A673 (cell line): ENCODE data around the gene HTR2C. TPM values are rescaled to one million over a fixed set of nuclear protein-coding genes. Genes with fewer than 3 reads are reported as not detected.

ENCODE experiments used
- BruUV-seq: library from RNA; stranded (reverse); fragments of 400-500 nt; replicated peaks from 2 replicates; lab custom pipeline; 2021; lab: Mats Ljungman, UMichigan
- CTCF ChIA-PET: fragments of 300-600 bp; sonication (Branson Sonifier 250); formaldehyde crosslinking; loops from one replicate; lab custom pipeline; 2022; ENCODE audit warnings: antibody characterized with exemption; lab: Charles Lee
- POLR2A ChIA-PET: fragments of 300-600 bp; sonication (Branson Sonifier 250); formaldehyde crosslinking; loops from one replicate; lab custom pipeline; 2022; ENCODE audit warnings: antibody characterized with exemption; ENCODE audit not compliant: low non-redundant PET; lab: Charles Lee
- DNase-seq: peaks from one replicate; pipeline ENCODE4 v3.0.0-alpha.2; 2015; ENCODE audit warnings: low spot score
- H3K27ac ChIP-seq: fragments of 200-600 bp; sonication (generic); 2 replicates; pipeline ENCODE4 v1.5.1; 2016; ENCODE audit warnings: mixed run types, low read depth, mild to moderate bottlenecking, mixed read lengths, antibody characterized with exemption, low read length; ENCODE audit not compliant: poor library complexity, severe bottlenecking
- H3K27me3 ChIP-seq: fragments of 200-600 bp; sonication (generic); replicated peaks from 2 replicates; pipeline ENCODE4 v1.6.1; 2017; ENCODE audit warnings: mixed run types, low read depth, mild to moderate bottlenecking, mixed read lengths, antibody characterized with exemption, low read length; ENCODE audit not compliant: insufficient read depth, poor library complexity
- H3K36me3 ChIP-seq: fragments of 200-600 bp; sonication (generic); 2 replicates; pipeline ENCODE4 v1.6.1; 2016; ENCODE audit warnings: mixed run types, mild to moderate bottlenecking, mixed read lengths, antibody characterized with exemption, low read length; ENCODE audit not compliant: insufficient read depth, poor library complexity, severe bottlenecking
- H3K4me1 ChIP-seq: fragments of 200-600 bp; sonication (generic); 2 replicates; pipeline ENCODE4 v1.6.1; 2017; ENCODE audit warnings: mixed run types, mild to moderate bottlenecking, mixed read lengths, antibody characterized with exemption, low read length; ENCODE audit not compliant: insufficient read depth, poor library complexity, severe bottlenecking
- H3K4me3 ChIP-seq: fragments of 200-600 bp; sonication (generic); 2 replicates; pipeline ENCODE4 v1.5.1; 2016; ENCODE audit warnings: low read depth, mixed run types, mild to moderate bottlenecking, mixed read lengths, low read length; ENCODE audit not compliant: poor library complexity, severe bottlenecking
- H3K9me3 ChIP-seq: fragments of 200-600 bp; sonication (generic); 2 replicates; pipeline ENCODE4 v1.6.1; 2016; ENCODE audit warnings: mixed run types, low read depth, mild to moderate bottlenecking, mixed read lengths, antibody characterized with exemption, low read length; ENCODE audit not compliant: poor library complexity, severe bottlenecking
- CTCF ChIP-seq: fragments of 300-800, 200-600 bp; sonication (generic); conservative IDR thresholded peaks from 2 replicates; pipeline ENCODE4 v1.5.1; 2017; ENCODE audit warnings: low read depth, mild to moderate bottlenecking, antibody characterized with exemption, low read length, moderate library complexity, mixed read lengths
- EZH2 ChIP-seq: fragments of 200-600 bp; sonication (generic); IDR thresholded peaks from 2 replicates; pipeline ENCODE4 v1.6.1; 2017; ENCODE audit warnings: borderline replicate concordance, low read depth, mild to moderate bottlenecking, mixed read lengths, antibody characterized with exemption, low read length; ENCODE audit not compliant: poor library complexity, severe bottlenecking
- intact Hi-C: fragments of 100-400 bp; cut with micrococcal nuclease; formaldehyde crosslinking; loops from one replicate; pipeline ENCODE4 v1.10.0; 2022; ENCODE audit not compliant: unreplicated experiment
- total RNA-seq: library from RNA; stranded (reverse); gene quantifications from 2 replicates; pipeline ENCODE4 v1.2.3, GENCODE V29; 2021

The HTR2C gene
- total RNA-seq, 1 experiment from 2014 or later: not detected

GRCh38 chrX:114709406-114709805 lies 125.5 kb downstream of the HTR2C start:
- DNase-seq: no peak
- CTCF ChIA-PET: no interaction called here
- no TSS peak for BruUV-seq
- TF ChIP-seq EZH2: no peak
- no peak for TF ChIP-seq CTCF
- Histone ChIP-seq H3K36me3 (no peaks in the 10 kb centered on the region), H3K4me1 (no peaks in the 10 kb centered on the region), H3K9me3 (no peaks in the 10 kb centered on the region), H3K4me3 (no peak overlapping the region), H3K27me3 (peaks cover 13% of the 10 kb centered on the region), H3K27ac (no peak overlapping the region)
- intact Hi-C loops: no loop called here
- POLR2A ChIA-PET: no interaction called here

GRCh38 chrX:114710571-114710970 lies 126.7 kb downstream of the HTR2C start:
- H3K36me3 ChIP-seq: no peaks in the 10 kb centered on the region
- H3K4me1 ChIP-seq: no peaks in the 10 kb centered on the region
- POLR2A ChIA-PET: no interaction called here
- TF ChIP-seq CTCF: no peak
- no peak for TF ChIP-seq EZH2
- H3K9me3 ChIP-seq: no peaks in the 10 kb centered on the region
- H3K27ac ChIP-seq: no peak overlapping the region
- intact Hi-C loops: no loop called here
- H3K4me3 ChIP-seq: no peak overlapping the region
- no peak for DNase-seq
- CTCF ChIA-PET: no interaction called here
- H3K27me3 ChIP-seq: peaks cover 13% of the 10 kb centered on the region
- BruUV-seq: no TSS peak

GRCh38 chrX:114712466-114712865 lies 128.6 kb downstream of the HTR2C start:
- Histone ChIP-seq H3K27me3 (peaks cover 13% of the 10 kb centered on the region), H3K4me3 (no peak overlapping the region), H3K9me3 (no peaks in the 10 kb centered on the region), H3K36me3 (no peaks in the 10 kb centered on the region), H3K27ac (no peak overlapping the region), H3K4me1 (no peaks in the 10 kb centered on the region)
- no TSS peak for BruUV-seq
- no peak for DNase-seq
- CTCF ChIA-PET: no interaction called here
- POLR2A ChIA-PET: no interaction called here
- intact Hi-C loops: no loop called here
- TF ChIP-seq EZH2 (no peak), CTCF (no peak)
